ENCODE measurements around the gene RPS6KA5.

DNA sequence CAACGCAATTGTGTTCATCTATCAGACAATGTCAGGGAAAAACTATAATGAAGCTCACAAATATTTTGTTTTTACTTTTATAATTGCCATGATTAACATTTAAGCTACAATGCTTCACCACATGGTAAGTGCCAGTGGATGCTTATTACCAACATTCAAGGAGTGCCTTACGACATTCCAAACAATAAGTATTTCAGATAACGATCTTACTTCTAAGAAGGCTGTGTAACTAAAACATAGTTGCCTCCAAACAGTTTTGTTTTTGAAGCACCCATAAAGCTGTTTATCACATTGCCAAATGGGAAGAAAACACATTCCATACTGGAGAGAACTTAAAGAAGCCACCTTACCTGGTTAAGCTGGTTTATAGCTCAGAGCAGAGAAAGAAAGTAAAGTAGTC is 78.8 kb downstream of the RPS6KA5 start:
- TF ChIP-seq, protein P1, sequence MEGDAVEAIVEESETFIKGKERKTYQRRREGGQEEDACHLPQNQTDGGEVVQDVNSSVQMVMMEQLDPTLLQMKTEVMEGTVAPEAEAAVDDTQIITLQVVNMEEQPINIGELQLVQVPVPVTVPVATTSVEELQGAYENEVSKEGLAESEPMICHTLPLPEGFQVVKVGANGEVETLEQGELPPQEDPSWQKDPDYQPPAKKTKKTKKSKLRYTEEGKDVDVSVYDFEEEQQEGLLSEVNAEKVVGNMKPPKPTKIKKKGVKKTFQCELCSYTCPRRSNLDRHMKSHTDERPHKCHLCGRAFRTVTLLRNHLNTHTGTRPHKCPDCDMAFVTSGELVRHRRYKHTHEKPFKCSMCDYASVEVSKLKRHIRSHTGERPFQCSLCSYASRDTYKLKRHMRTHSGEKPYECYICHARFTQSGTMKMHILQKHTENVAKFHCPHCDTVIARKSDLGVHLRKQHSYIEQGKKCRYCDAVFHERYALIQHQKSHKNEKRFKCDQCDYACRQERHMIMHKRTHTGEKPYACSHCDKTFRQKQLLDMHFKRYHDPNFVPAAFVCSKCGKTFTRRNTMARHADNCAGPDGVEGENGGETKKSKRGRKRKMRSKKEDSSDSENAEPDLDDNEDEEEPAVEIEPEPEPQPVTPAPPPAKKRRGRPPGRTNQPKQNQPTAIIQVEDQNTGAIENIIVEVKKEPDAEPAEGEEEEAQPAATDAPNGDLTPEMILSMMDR (IDR thresholded peaks at IDR 0.05 in 4 of 5, conservative IDR thresholded peaks at IDR 0.05 in 1 of 5): no peak
- TF ChIP-seq POLR2A (IDR thresholded peaks at IDR 0.05): no peak

All from gastrocnemius medialis (tissue), 4 donors.